H1 (cell line): Measurements from ENCODE around the gene POLR2J. TPM values are rescaled to one million over a fixed set of nuclear protein-coding genes. Genes with fewer than 3 reads are reported as not detected.

ENCODE experiments used
- CTCF ChIA-PET: fragments of 300-600 bp; sonication (Branson Sonifier 250); formaldehyde crosslinking; loops from one replicate; lab custom pipeline; 2021; ENCODE audit not compliant: partially characterized antibody; lab: Charles Lee
- POLR2A ChIA-PET: fragments of 300-600 bp; sonication (Branson Sonifier 250); formaldehyde crosslinking; loops from one replicate; lab custom pipeline; 2021; ENCODE audit warnings: inconsistent platforms; ENCODE audit not compliant: partially characterized antibody; lab: Charles Lee
- DNase-seq, 2 experiments: peaks; one replicate each; pipeline versions ENCODE4 v3.0.0 to v3.0.0-alpha.2; 2010 to 2022; ENCODE audit warnings: low spot score in 2 of 2, low read depth in 1 of 2, mixed read lengths in 1 of 2
- FAIRE-seq: peaks from 2 replicates; lab custom pipeline; 2011; peaks lifted over from hg19 to GRCh38; lab: Jason Lieb, UNC
- H2AFZ ChIP-seq: 2 replicates; pipeline ENCODE4 v1.8.1; 2012; ENCODE audit warnings: low read length, inconsistent platforms
- H2AK5ac ChIP-seq: 2 replicates; pipeline ENCODE4 v1.6.1; 2013; ENCODE audit warnings: low read depth, low read length
- H2BK120ac ChIP-seq: replicated peaks from 2 replicates; pipeline ENCODE3; 2013; ENCODE audit warnings: low read depth, low read length, inconsistent platforms
- H2BK12ac ChIP-seq: 2 replicates; pipeline ENCODE4 v1.6.1; 2013; ENCODE audit warnings: low read depth, low read length
- H2BK15ac ChIP-seq: 2 replicates; pipeline ENCODE4 v1.6.1; 2013; ENCODE audit warnings: low read length
- H2BK20ac ChIP-seq: 2 replicates; pipeline ENCODE4 v1.6.1; 2013; ENCODE audit warnings: low read length
- H2BK5ac ChIP-seq: 2 replicates; pipeline ENCODE4 v1.6.1; 2013; ENCODE audit warnings: low read depth, low read length
- H3K14ac ChIP-seq: 2 replicates; pipeline ENCODE4 v1.6.1; 2013; ENCODE audit warnings: inconsistent platforms; ENCODE audit not compliant: insufficient read length
- H3K18ac ChIP-seq: 2 replicates; pipeline ENCODE4 v1.6.1; 2013; ENCODE audit warnings: low read length; ENCODE audit errors: extremely low read depth
- H3K23ac ChIP-seq: 2 replicates; pipeline ENCODE4 v1.6.1; 2013; ENCODE audit warnings: inconsistent platforms; ENCODE audit not compliant: insufficient read length
- H3K23me2 ChIP-seq: 2 replicates; pipeline ENCODE4 v1.6.1; 2013; ENCODE audit warnings: low read depth, low read length
- H3K27ac ChIP-seq: 2 replicates; pipeline ENCODE4 v1.6.1; 2011; ENCODE audit warnings: low read depth, low read length, inconsistent platforms
- H3K27me3 ChIP-seq, 4 experiments: replicated peaks in 1 of 4; 1 replicate in 1 of 4; 2 replicates in 3 of 4; pipeline versions ENCODE4 v1.6.1 to v1.8.1; 2011 to 2013; ENCODE audit warnings: low read length in 3 of 4, mild to moderate bottlenecking in 3 of 4, inconsistent platforms in 2 of 4, mixed read lengths in 2 of 4, moderate library complexity in 1 of 4; ENCODE audit not compliant: control insufficient read depth in 3 of 4, insufficient read depth in 3 of 4; ENCODE audit errors: extremely low read depth in 1 of 4
- H3K36me3 ChIP-seq, 4 experiments: 2 replicates each; pipeline versions ENCODE4 v1.6.1 to v1.8.1; 2011 to 2013; ENCODE audit warnings: mild to moderate bottlenecking in 4 of 4, low read length in 3 of 4, moderate library complexity in 2 of 4, control low read depth in 1 of 4, inconsistent platforms in 1 of 4; ENCODE audit not compliant: insufficient read depth in 4 of 4, control insufficient read depth in 2 of 4
- H3K4ac ChIP-seq: replicated peaks from 2 replicates; pipeline ENCODE3; 2013; ENCODE audit warnings: low read length, low read depth, mixed read lengths, inconsistent platforms; ENCODE audit not compliant: insufficient read length
- H3K4me1 ChIP-seq, 4 experiments: replicated peaks in 1 of 4; 1 replicate in 1 of 4; 2 replicates in 3 of 4; pipeline versions ENCODE4 v1.6.1 to v1.8.1; 2011 to 2013; ENCODE audit warnings: low read length in 3 of 4, inconsistent platforms in 2 of 4, mixed read lengths in 1 of 4; ENCODE audit not compliant: insufficient read depth in 4 of 4, control insufficient read depth in 3 of 4
- H3K4me2 ChIP-seq, 2 experiments: 2 replicates each; pipeline versions ENCODE4 v1.6.1 to v1.8.1; 2011 to 2013; ENCODE audit warnings: low read depth in 2 of 2, low read length in 2 of 2, control low read depth in 1 of 2, inconsistent platforms in 1 of 2, mild to moderate bottlenecking in 1 of 2; ENCODE audit not compliant: insufficient read depth in 1 of 2
- H3K4me3 ChIP-seq, 4 experiments: fragments of 200-600, 300-600 bp in 1 of 4; sonication (generic), shearing (Covaris generic), sonication (Bioruptor Twin) in 1 of 4; 2 replicates each; pipeline versions ENCODE4 v1.5.1 to v1.8.1; 2011 to 2016; ENCODE audit warnings: low read length in 4 of 4, low read depth in 3 of 4, control low read depth in 2 of 4, inconsistent platforms in 2 of 4, mild to moderate bottlenecking in 2 of 4, mixed read lengths in 1 of 4, moderate library complexity in 1 of 4; ENCODE audit not compliant: insufficient read depth in 2 of 4; ENCODE audit errors: extremely low read depth in 1 of 4
- H3K56ac ChIP-seq: replicated peaks from 2 replicates; pipeline ENCODE3; 2013; ENCODE audit warnings: low read depth, mild to moderate bottlenecking, mixed read lengths, low read length, inconsistent platforms; ENCODE audit not compliant: insufficient read length
- H3K79me1 ChIP-seq: 2 replicates; pipeline ENCODE4 v1.6.1; 2013; ENCODE audit warnings: low read depth, low read length, control low read depth
- H3K79me2 ChIP-seq, 2 experiments: 2 replicates each; pipeline versions ENCODE4 v1.6.1 to v1.8.1; 2012 to 2013; ENCODE audit warnings: low read length in 2 of 2, mild to moderate bottlenecking in 2 of 2, inconsistent platforms in 1 of 2; ENCODE audit not compliant: insufficient read depth in 2 of 2, control insufficient read depth in 1 of 2
- H3K9ac ChIP-seq, 4 experiments: replicated peaks in 1 of 4; 1 replicate in 1 of 4; 2 replicates in 3 of 4; pipeline versions ENCODE4 v1.6.1 to v1.8.1; 2011 to 2013; ENCODE audit warnings: low read depth in 3 of 4, low read length in 3 of 4, control low read depth in 2 of 4, mild to moderate bottlenecking in 2 of 4, moderate library complexity in 2 of 4, inconsistent platforms in 1 of 4; ENCODE audit errors: extremely low read depth in 1 of 4
- H3K9me3 ChIP-seq, 2 experiments: 2 replicates each; pipeline versions ENCODE4 v1.6.1 to v1.8.1; 2012 to 2013; ENCODE audit warnings: mild to moderate bottlenecking in 2 of 2, moderate library complexity in 2 of 2, control low read depth in 1 of 2, inconsistent platforms in 1 of 2, low read depth in 1 of 2, low read length in 1 of 2, mixed read lengths in 1 of 2; ENCODE audit not compliant: insufficient read depth in 2 of 2
- H4K20me1 ChIP-seq, 2 experiments: replicated peaks in 1 of 2; 2 replicates each; pipeline versions ENCODE3 to v1.8.1; 2011 to 2013; ENCODE audit warnings: inconsistent platforms in 2 of 2, low read length in 2 of 2, mild to moderate bottlenecking in 1 of 2; ENCODE audit not compliant: insufficient read depth in 2 of 2, control insufficient read depth in 1 of 2
- H4K5ac ChIP-seq: 2 replicates; pipeline ENCODE4 v1.6.1; 2013; ENCODE audit warnings: low read length, low read depth, mixed read lengths, inconsistent platforms; ENCODE audit not compliant: insufficient read length
- H4K8ac ChIP-seq: 2 replicates; pipeline ENCODE4 v1.8.0; 2013; ENCODE audit warnings: mild to moderate bottlenecking, moderate library complexity, low read length, inconsistent platforms; ENCODE audit not compliant: insufficient read depth; ENCODE audit errors: extremely low read depth
- H4K91ac ChIP-seq: replicated peaks from 2 replicates; pipeline ENCODE3; 2013; ENCODE audit warnings: low read length, mixed read lengths, inconsistent platforms; ENCODE audit not compliant: insufficient read length
- MAFK ChIP-seq: IDR thresholded peaks from 2 replicates; pipeline ENCODE4 v1.6.1; 2012; ENCODE audit warnings: low read depth, mild to moderate bottlenecking, improper control_type of control experiment, low read length
- TEAD4 ChIP-seq: IDR thresholded peaks from 2 replicates; pipeline ENCODE4 v1.6.1; 2012; ENCODE audit warnings: low read depth, low read length, inconsistent platforms, mixed read lengths
- WGBS, 2 experiments: shearing (Covaris generic) in 1 of 2; methylation state at CpG; one replicate each; pipeline versions ENCODE4 v1.1.6 to v1.1.7; 2013 to 2015; ENCODE audit warnings: low lambda C conversion rate in 2 of 2, mixed read lengths in 2 of 2, inconsistent platforms in 1 of 2, low coverage in 1 of 2, missing lambda C conversion rate in 1 of 2; ENCODE audit not compliant: insufficient replicate concordance in 2 of 2, insufficient coverage in 1 of 2, insufficient read length in 1 of 2; ENCODE audit errors: extremely low coverage in 1 of 2, missing lambda C conversion rate in 1 of 2; 5-methylcytosine and 5-hydroxymethylcytosine counted together
- polyA plus RNA-seq, 7 experiments: library from polyadenylated mRNA; depleted of rRNA in 3 of 7; stranded (reverse) in 5 of 7; unstranded in 2 of 7; fragments of >200 nt in 5 of 7; fragments of 200-250 nt in 2 of 7; gene quantifications; 1 replicate in 5 of 7; 2 replicates in 1 of 7; 4 replicates in 1 of 7; pipeline versions ENCODE4 v1.2.1 to v1.2.3, GENCODE V29; 2011 to 2013; ENCODE audit warnings: missing spikeins in 2 of 7, mixed read lengths in 2 of 7
- total RNA-seq: library from RNA; stranded (reverse); fragmentation: NEBNext Ultra II Directional; extraction: Animal tissue kit (Norgen Biotek cat#: 25700); gene quantifications from 2 replicates; pipeline ENCODE4 v1.2.1, GENCODE V29; 2021

Gene POLR2J
- total and polyA plus RNA-seq, 2 of the 8 experiments (the other 6 are each of a cell fraction or from before 2014, with no cell fraction given): 54.1 to 113 TPM

DNA sequence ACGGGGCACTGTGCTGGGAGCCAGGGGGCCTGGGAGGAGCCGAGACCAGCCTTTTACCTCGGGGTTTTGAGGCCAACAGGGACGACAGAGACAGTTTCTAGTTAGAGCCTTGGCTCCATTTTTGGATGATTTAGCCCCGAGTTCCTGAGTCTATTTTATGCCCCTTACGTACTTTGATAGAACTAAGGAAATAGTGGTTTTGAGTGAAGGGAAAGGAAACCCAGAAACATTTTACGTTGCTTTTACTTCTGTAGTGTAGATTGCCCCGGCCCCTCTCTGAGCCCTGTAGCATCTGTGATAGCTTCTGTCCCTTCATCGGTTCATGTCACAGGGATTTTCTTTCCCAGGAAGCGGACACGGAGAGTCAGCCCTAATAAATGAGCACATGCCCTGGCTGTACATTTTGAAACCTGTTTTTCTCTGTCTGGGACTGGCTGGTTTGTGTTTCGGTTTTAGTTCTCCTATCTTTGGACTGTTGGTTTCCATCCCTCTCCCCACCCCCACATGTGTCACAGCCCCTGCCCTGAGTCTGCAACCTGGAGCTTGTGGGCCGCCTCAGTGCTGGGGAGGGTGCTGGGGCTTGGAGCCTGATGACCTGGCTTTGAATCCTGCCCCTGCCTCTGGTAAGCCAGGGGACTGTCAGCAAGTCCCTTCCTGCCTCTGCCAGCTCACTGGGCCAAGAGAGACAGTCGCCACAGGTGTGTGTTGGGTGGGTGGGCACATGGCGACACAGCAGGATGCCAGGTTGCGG, 52.3 kb downstream of the POLR2J start:
- H3K4ac ChIP-seq: no peak overlapping the region
- H3K79me2 ChIP-seq: no peaks in the 10 kb centered on the region
- no peak overlapping the region for H2AFZ ChIP-seq
- 90% methylated on average over 15 of the region's 16 CpGs; no CpG with 5 or more reads in 1 of the 2 experiments for WGBS, 2 experiments
- H4K5ac ChIP-seq: no peak overlapping the region
- H4K8ac ChIP-seq: no peak overlapping the region
- no peak overlapping the region for H2BK5ac ChIP-seq
- no peak overlapping the region for H2BK12ac ChIP-seq
- H2BK15ac ChIP-seq: no peak overlapping the region
- H4K91ac ChIP-seq: no peak overlapping the region
- H3K23me2 ChIP-seq: no peaks in the 10 kb centered on the region
- peaks cover 3 to 4% of the 10 kb centered on the region in 2 experiments for H4K20me1 ChIP-seq
- H3K4me3 ChIP-seq: no peak overlapping the region
- DNase-seq (no peak), FAIRE-seq (no peak)
- CTCF ChIA-PET: interaction anchor here (0.8 to 1.9 kb wide), 3 partner anchors 11 to 22 kb away, joined by 3 to 4 read pairs (median 4); no protein-coding TSS in a partner anchor
- H3K79me1 ChIP-seq: no peaks in the 10 kb centered on the region
- no peak overlapping the region for H2AK5ac ChIP-seq
- H2BK120ac ChIP-seq: no peak overlapping the region
- TF ChIP-seq TEAD4: no peak
- no peak for TF ChIP-seq MAFK
- peaks cover 0 to 12% (median 7%) of the 10 kb centered on the region in 4 experiments; a peak in 5 of 8 replicates for H3K36me3 ChIP-seq
- H3K14ac ChIP-seq: no peak overlapping the region
- H3K27ac ChIP-seq: no peak overlapping the region
- no peak overlapping the region for H3K18ac ChIP-seq
- no peaks in the 10 kb centered on the region for H3K27me3 ChIP-seq
- H3K56ac ChIP-seq: no peak overlapping the region
- H3K9me3 ChIP-seq: no peaks in the 10 kb centered on the region
- H3K4me1 ChIP-seq: peaks cover 0 to 14% (median 1%) of the 10 kb centered on the region in 4 experiments; a peak in 3 of 7 replicates
- H3K23ac ChIP-seq: no peak overlapping the region
- no peak overlapping the region for H2BK20ac ChIP-seq
- no peak overlapping the region for H3K4me2 ChIP-seq
- POLR2A ChIA-PET: interaction anchor here (1.1 to 9.5 kb wide), 3 partner anchors 8 to 13 kb away, joined by 6 to 49 read pairs (median 16); partner anchors contain the start of gene ORAI2
- no peak overlapping the region for H3K9ac ChIP-seq
